HG02973 (cell line): ENCODE data around the gene TATDN2.

Source experiments
- ATAC-seq: cut with Tn5 transposase; IDR thresholded peaks from one replicate; pipeline ENCODE4 v1.9.1; 2021; ENCODE audit warnings: moderate library complexity; ENCODE audit not compliant: unreplicated experiment

TATDN2 gene, protein sequence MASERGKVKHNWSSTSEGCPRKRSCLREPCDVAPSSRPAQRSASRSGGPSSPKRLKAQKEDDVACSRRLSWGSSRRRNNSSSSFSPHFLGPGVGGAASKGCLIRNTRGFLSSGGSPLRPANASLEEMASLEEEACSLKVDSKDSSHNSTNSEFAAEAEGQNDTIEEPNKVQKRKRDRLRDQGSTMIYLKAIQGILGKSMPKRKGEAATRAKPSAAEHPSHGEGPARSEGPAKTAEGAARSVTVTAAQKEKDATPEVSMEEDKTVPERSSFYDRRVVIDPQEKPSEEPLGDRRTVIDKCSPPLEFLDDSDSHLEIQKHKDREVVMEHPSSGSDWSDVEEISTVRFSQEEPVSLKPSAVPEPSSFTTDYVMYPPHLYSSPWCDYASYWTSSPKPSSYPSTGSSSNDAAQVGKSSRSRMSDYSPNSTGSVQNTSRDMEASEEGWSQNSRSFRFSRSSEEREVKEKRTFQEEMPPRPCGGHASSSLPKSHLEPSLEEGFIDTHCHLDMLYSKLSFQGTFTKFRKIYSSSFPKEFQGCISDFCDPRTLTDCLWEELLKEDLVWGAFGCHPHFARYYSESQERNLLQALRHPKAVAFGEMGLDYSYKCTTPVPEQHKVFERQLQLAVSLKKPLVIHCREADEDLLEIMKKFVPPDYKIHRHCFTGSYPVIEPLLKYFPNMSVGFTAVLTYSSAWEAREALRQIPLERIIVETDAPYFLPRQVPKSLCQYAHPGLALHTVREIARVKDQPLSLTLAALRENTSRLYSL

DNA sequence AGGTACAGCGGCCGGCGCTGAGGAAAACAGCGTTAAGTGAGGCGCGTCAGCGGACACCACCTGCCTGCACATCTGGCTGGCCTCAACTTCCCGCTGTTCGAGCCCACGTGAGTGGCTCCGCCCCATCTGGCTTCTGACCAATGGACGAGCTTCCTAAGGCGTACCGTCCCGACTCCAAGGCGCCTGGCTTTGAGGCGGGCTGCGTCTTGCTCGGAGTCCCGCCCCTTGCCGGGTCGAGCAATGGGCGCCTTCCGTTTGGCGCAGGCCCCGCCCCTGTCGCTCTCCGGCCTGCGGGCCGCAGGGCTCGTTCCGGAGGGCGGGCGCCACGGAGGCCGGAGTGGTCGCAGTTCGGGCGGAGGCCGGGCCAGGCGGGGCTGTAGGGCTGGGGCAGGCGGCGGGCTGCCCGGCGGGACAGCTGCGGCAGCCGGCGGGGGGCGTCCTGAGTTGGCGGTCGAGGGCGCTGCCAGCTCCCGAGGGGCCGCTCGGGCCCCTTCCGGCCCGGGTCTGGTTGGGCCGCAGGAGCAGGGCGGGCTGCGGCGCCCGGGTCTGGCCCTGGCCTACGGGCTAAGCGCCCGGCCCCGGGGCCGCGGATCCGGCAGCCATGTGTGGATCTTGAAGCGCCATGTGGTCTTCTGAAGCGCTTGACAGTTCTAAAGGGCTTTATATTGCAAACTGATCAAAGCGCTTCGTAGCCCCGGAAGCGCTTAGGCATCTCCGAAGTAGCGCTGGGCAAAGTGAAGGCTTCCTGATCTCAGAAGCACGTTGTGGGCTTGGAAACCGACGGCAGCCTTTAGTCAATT is at the start of gene TATDN2:
Gene TATDN2, plus strand, starts transcription at position 276 of the 800 bp plus-strand sequence. CDS start 742 bp downstream, outside the sequence.
- peak; percentile 93 for ATAC-seq

DNA sequence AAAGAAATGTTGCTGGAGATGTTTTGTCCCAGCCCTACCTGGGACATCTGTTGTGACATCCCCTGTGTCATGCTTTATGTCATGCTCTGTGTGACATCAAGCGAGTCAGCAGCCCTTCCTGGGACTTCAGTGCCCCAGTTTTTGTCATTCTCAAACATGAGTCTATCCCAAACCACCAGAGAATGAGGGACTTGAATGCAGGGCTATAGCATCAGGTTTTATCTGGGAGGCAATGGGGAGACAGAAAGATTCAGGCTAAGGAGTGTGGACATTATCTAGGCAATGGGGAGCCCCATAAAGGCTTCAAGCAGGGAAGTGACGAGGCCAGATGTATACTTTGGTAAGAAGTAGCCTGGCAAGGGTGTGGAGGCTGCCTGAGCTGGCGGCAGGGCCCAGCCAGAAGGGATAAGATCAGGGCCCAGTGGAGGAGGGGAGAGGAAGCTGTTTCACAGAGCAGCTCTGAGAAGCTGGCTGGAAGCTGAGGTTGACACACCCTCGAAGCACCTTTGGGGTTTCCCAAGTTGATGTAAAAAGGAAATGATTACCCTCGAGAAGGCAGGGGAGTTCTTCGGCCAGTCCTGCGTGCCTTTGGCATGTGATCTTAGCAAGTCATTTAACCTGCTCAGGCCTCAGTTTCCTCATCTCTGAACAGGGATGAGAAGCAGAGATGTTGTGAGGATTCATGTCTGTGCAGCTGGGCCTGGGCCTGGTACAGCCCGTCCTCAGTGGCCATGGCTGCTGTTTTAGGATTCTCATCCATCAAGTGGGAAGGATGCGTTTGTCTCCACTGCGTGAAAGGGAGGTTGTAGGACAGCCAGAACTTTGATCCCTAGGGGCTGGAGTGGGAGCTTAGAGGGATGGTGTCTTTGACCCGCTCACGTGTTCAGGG is 49.3 kb upstream of the TATDN2 start:
- ATAC-seq: peak; percentile 73

DNA sequence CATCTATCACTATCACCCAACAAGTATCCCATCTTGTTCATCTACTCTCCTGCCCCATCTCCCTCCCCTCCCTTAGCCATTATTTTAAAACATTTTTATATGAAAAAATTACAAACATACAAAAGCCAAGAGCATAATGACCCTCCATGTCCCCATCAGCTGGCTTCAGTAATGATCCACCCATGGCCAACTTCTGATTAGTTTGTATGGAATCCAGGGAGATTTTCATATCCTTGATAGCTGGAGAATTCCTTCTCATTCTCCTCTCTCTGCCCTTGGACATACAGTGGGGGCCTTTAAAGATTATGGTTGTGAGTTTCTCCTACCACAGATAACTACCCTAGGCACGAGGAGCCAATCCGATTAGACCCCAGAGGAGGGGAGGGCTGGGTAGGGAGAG is 43.3 kb upstream of the TATDN2 start:
- no peak for ATAC-seq

DNA sequence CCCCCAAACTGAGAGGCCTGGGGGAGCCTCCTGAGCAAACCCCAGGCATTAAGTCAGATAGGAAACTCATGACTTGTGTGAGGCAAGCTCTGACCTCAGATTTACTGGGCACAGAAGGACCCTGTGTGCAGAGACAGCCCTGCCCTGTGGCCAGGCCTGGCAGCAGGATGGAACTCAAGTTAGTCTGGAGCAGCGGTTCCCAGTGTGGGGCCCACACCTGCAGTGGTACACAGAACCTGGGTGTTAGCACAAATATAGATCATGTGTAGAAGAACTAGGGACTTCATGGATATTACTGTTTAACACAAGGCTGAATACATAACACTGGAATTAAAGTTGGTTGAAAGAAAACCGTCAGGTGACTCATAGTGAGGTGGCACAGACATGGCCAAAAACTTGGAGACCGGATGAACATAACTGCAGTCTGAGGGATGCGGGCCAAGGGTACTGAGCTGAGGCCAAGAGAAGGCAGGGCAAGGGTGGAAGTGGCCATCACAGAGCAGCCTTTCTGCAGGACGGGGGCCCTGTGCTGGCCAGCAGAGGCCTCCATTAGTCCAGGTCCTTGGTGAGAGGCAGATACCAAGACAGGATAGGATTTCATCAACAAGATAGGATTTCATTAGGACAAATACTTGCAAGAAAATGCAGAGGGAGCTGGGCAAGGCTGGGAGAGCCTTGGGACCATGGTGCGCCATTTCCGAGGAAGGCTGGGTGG is 42.7 kb upstream of the TATDN2 start:
- no peak for ATAC-seq

DNA sequence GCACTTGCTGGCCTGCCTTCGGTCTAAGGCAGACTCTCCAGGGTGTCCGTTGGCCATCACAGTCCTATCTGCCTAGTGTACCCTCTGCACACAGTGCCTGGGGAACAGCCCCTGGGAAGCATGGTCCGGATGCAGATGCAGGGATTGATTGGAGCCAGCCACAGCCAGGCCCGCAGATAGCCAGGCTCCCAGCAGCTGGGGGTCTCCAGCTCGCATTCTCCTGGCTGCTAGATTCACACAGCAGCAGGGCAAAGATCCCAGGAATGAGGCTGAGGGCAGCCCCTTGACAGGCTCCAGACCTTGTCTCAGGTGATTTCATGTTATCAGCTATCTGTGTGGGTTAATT is 42.1 kb upstream of the TATDN2 start:
- ATAC-seq: no peak

DNA sequence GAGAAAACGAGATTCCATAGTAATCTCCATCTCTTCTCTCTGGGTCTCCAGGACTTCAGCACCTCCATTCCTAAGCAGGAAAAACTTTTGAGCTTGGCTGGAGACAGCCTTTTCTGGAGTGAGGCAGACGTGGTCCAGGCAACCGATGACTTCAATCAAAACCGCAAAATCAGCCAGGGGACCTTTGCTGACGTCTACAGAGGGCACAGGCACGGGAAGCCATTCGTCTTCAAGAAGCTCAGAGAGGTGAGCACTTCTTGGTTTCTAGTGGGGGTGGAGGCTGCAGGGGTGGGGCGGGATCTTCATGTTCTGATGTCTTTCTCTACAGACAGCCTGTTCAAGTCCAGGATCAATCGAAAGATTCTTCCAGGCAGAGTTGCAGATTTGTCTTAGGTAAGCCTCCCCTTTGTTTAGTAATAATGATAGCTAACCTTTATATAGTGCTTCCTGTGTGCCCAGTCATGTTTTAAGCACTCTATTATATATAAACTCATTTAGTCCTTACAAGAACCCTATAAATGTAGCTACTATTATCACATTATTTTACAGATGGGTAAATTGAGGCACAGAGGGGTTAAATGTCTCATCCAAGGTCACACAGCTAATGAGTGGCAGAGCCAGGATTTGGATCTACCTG is 35.0 kb upstream of the TATDN2 start:
- ATAC-seq: no peak

DNA sequence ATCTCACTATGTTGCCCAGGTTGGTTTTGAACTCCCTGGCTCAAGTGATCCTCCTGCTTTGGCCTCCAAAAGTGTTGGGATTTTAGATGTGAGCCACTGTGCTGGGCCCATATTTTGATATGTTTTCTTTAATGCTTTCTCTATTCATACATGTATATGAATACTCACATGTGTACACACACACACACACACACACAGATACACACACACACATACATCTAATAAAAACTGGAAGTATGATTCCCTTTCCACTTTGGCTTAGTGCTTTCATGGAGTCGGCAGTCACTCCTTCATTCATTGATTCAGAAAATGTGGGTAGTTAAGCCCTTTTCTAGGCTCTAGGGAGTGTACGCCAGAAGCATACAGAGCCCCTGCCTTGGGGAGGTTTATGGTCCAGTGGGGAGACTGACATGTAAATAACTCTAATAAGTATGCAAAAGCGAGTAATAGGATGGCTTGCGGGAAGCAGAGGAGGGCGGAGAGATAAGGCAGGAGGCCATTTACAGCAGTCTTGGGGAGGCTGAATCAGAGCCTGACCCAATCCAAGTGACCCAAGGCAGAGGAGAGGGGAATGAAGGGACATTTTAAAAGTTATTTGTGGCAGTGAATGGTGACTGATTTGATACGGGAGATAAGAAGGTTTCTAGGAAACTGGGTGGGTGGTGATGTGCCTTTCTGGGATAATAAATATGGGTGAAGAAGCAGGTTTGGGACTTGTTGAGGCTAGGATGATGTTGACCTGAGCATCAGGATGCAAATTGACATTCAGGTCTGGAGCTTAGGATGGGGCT is 32.5 kb upstream of the TATDN2 start:
- ATAC-seq: no peak

DNA sequence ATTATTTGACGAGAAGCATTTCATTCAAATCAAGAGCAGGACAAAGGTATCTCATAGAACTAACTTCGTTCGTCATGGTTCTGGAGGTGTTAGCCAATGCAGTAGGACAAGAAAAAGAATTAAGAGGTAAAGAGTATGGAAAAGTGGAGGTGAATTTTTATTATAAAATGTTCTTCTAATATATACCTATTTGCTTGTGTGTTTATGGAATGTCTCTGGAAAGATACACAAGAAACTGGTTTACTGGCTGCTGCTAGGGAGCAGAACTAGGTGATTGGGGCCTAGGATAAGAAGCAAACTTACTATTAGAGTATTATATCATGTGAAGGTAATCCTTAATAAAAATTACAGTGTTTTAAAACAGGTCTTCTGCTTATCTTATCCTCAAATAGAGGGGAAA is 30.9 kb upstream of the TATDN2 start:
- ATAC-seq: no peak

DNA sequence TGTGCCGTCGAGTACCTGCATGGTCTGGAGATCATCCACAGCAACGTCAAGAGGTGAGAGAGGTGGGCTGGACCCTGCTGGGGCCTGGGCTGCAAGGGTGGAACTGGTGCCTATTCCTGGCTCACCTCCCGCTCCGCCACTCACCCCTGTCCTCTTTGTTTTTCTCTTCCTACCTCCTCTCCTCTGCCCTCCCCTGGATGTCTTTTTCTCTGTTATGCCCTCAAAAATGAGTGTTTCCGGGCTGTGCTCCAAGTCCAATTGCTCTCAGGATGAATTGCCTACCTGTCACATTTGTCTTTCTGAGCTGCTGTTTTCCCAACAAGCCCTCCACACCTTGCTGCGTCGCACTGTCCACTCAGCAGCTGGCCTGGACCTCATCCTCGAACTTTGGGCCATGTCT is 28.5 kb upstream of the TATDN2 start:
- no peak for ATAC-seq

DNA sequence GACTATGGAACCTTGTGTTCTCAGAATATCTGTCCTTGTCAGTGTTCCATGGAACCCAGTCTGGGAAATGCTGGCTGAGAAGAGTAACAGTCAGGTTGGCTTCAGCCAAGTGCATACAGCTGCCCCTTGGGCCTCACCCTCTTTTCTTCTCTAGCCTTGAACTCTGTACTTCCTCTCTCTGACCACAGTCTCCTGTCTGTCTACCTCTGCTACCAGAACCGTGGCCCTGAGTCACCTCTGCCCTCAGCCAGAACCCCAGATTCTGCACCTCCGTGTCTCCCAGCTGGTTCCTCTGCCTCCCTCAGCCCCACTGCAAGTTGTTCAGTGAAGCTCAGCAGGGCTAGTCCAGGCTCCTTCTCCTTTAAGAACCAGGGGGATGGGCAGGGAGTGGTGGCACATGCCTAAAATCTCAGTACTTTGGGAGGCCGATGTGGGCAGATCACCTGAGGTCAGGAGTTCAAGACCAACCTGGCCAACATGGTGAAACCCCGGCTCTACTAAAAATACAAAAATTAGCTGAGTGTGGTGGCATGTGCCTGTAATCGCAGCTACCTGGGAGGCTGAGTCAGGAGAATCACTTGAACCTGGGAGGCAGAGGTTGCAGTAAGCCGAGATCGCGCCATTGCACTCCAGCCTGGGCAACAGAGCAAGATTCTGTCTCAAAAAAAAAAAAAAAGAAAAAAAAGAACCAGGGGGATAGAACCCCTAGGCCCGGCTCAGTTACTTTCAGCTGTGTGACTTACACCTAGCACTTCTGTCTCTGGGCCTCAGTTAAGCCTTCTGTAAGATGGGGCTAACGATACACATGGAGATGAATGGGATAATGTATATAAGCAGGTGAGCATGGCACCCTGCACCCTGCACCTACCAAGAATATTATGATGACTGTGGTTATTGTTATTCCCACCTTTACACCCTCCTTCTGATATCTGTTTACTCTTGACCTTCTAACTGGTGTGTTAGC is 24.3 kb upstream of the TATDN2 start:
- ATAC-seq: peak; percentile 51

DNA sequence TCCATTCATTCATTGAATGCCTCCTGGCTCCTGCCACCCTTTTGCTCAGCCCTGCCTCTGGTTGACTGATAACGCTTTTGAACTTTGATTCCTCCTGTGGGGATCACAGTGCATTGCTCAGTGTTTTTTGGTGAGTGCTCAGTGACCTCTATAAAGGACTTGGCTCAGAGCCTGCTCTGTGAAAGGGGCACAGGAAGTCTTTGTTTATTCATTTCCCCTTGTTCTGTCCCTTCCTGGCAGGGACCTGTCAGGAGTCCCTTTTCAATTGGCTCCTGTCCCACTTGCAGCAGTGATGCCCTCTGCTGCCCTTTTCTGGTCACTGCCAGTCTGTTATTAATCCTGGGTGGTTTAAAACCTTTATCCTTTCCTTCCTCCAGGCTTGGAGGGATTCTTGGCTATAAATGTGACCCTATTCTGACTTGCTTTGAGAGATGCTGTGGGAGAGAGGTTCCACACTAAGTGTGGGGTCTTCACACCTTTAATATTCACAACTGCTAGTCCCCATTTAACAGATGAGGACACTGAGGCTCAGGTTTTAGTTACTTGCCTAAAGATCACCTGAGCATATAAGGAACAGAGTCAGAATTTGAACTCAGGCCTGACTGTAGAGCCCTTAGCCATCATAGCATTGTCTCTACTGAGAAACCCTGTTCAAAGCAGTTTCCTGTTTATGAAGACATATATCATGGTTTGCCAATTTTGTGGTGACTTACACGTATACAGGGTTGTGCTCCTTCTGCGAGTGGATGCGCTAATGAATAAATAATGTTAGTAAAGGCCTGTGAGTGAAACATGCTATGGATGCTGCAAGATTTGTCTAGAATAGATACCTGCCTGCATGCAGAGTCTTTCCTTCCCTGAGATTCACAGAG is 23.2 kb upstream of the TATDN2 start:
- no peak for ATAC-seq

DNA sequence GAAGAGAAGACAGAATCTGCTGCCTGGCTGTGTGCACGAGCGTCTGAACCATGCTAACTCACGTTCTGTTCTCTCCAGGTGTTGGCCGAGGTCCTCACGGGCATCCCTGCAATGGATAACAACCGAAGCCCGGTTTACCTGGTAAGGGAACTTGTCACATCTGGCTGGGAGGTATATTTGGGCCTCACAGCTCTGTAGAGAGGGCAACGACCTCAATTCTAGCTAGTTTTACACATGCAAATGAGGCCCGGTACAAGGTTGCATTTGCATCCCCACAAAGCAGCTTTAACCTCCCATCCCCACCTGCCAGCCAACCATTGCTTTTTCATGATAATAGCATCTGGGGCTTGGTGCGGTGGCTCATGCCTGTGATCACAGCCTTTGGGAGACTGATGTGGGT is 22.0 kb upstream of the TATDN2 start:
- no peak for ATAC-seq

DNA sequence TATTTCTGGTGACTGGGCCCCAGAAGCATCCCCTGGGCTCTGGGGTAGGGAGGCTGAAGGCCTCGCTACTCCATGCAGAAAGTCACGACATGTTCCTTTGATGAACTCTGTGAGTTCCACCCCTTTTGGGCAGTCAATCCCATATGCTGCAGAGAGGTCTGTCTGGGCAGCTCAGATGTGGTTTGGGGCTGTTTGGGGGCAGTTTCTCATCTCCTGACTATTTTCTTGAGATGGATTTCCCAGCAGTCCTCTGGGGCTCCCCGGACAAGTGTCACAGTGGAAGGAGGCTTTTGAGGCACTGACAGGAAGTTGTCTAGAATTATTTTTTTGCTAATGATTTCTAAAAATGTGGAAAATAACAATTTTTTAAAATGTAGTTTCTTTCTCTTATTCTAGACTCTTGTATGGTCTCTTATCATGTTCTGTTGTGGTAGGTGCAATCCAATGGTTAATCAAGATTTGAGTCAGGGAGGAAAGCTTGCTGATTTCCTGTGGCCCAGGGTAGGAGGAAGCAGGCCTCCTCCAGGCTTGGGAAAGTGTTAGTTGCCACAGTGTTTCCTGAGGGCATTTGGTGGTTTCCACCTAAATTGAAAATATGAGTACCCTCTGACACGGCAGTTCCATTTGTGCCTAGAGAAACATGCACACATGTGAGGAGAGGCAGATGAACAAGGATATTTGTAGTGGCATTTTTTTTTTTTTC is 19.9 kb upstream of the TATDN2 start:
- ATAC-seq: no peak

DNA sequence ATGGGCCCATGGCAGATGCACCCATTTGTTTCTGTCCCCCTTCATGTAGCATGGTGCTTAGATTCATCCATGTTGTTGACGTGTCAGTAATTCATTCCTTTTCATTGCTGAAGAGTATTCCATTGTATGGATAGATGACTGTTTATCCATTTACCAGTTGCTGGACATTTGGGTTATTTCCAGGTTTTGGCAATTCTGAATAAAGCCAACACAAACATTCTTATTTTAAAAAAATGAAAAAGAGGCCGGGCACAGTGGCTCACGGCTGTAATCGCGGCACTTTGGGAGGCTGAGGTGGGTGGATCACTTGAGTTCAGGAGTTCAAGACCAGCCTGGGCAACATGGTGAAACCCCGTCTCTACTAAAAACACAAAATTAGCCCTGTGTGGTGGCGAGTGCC is 18.7 kb upstream of the TATDN2 start:
- ATAC-seq: no peak

DNA sequence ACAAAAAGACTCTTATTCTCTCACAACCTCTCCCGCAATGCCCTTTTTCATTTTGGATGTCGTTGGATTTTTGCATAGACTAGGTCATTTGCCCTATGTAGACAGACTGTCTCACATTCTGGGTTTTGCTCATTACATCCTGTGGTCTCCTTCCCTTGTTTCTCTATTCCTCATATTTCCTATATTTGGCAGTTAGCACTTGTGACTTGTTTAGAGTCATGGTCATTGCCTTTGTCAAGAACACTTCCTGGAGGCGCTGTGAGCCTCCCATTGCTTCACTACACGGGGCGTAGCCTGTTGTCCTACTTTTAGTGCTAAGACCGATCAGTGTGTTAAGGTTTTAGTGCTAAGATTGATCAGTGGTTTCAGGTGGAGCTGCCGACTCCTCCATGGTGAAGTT is 16.1 kb upstream of the TATDN2 start:
- ATAC-seq: no peak

DNA sequence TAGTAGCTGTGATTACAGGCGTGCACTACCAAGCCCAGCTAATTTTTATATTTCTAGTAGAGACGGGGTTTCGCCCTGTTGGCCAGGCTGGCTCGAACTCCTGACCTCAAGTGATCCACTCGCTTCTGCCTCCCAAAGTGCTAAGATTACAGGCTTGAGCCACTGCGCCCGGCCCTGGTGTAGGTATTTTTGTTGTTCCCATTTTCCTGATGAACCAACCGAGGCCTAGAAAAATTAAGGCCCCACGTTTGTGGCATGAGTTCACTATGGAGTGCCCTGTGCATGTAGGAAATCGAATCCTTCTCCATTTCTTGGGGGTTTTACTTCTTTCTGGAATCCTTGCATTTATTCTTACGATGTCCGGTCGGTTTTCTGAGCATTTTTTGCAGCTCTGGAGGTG is 14.3 kb upstream of the TATDN2 start:
- no peak for ATAC-seq
